ENCODE measurements around the gene PKP2.
"Not testable (repeated sequence)": the region's sequence is repeated elsewhere in the genome, so short reads cannot be mapped to it uniquely, and the experiment has no call there.

Gene PKP2

DNA sequence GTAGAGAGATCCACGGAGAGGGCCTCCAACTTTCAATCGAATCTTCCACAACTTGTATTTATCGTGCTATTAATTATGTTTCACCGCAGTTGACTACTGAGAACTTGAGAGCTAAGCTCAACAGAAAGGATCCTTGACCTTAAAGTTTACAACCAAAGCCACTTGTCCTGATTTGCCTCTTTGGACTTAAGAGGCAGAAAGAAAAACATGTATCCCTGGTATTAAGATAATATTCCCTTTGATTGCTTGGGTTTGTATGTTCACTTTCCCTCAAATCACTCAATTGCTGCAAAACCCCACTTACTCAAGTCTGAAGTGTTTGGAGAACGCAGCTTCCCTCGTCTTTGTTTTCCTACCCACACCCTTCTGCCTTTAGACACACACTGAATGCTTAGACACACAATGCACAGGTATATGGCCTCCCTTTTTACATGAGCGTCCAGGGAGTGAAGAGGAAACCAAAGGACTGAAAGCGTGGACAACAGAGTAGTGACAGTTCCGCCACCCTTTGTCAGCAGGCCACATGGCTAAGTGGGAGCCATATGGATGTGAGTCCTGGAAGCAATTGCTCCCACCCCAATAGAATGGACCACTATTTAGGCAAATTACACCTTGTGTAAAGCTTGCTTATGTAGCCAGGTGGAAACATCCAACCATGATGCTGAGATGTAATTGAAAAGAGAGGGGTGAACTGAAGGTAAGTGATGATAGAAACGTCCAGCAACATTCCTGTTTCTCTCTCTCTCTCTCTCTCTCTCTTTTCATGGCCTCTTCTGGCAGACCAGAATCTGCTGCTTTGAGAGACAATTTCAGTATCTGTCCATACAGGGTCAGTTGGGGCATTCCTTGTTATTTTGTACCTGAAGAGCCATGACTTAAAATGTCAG, 1.4 kb upstream of the PKP2 start:
- ChIA-PET POLR2A (no interaction called here), CTCF (no interaction called here)
- TF ChIP-seq, protein P1, sequence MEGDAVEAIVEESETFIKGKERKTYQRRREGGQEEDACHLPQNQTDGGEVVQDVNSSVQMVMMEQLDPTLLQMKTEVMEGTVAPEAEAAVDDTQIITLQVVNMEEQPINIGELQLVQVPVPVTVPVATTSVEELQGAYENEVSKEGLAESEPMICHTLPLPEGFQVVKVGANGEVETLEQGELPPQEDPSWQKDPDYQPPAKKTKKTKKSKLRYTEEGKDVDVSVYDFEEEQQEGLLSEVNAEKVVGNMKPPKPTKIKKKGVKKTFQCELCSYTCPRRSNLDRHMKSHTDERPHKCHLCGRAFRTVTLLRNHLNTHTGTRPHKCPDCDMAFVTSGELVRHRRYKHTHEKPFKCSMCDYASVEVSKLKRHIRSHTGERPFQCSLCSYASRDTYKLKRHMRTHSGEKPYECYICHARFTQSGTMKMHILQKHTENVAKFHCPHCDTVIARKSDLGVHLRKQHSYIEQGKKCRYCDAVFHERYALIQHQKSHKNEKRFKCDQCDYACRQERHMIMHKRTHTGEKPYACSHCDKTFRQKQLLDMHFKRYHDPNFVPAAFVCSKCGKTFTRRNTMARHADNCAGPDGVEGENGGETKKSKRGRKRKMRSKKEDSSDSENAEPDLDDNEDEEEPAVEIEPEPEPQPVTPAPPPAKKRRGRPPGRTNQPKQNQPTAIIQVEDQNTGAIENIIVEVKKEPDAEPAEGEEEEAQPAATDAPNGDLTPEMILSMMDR (IDR thresholded peaks at IDR 0.05; ENCODE audit: control extremely low read depth, extremely low read depth, low read depth, missing control alignments) = no peak
- no peak for DNase-seq (ENCODE audit: extremely low spot score)

DNA sequence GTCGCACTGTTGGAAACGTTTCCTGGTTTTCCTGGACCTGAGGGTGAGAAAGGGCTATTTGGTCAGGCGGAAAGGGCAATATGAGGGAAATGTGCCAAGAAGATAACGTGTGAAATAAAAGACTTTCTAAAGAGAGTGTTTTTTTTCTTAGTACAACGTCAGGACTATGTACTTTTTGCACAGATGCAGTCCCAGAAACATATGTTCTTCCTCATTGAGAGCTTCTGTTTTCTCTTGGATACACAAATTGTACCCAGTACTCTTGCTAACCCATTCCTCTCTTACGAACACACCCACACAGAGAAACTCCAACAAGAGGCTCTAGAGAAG, 669 bp upstream of the PKP2 start:
- no peak for DNase-seq (ENCODE audit: extremely low spot score)
- CTCF ChIA-PET = interaction anchor here (1.0 to 1.1 kb wide), 2 partner anchors 9 to 142 kb away, joined by 3 read pairs; partner anchors contain the start of gene YARS2
- TF ChIP-seq, protein P1 (IDR thresholded peaks at IDR 0.05; ENCODE audit: control extremely low read depth, extremely low read depth, low read depth, missing control alignments) = no peak
- POLR2A ChIA-PET = no interaction called here

GRCh38 chr12:32895688-32896431, 717 bp downstream of the PKP2 start:
- DNase-seq (ENCODE audit: extremely low spot score) = no peak
- POLR2A ChIA-PET = no interaction called here
- TF ChIP-seq, protein P1 (IDR thresholded peaks at IDR 0.05; ENCODE audit: control extremely low read depth, extremely low read depth, low read depth, missing control alignments) = no peak
- CTCF ChIA-PET = interaction anchor here (1.1 kb wide), 1 partner anchor 140 kb away, joined by 3 read pairs; the partner anchor contains the start of gene YARS2

- POLR2A ChIA-PET = no interaction called here
- CTCF ChIA-PET = interaction anchor here (1.5 kb wide), 1 partner anchor 139 kb away, joined by 3 read pairs; the partner anchor contains the start of gene YARS2
- no peak for DNase-seq (ENCODE audit: extremely low spot score)
- TF ChIP-seq, protein P1 (IDR thresholded peaks at IDR 0.05; ENCODE audit: control extremely low read depth, extremely low read depth, low read depth, missing control alignments) = no peak
Measured at GRCh38 chr12:32894566-32894965, 2.0 kb downstream of the PKP2 start.

- ChIA-PET POLR2A (no interaction called here), CTCF (interaction anchor here (1.0 to 1.5 kb wide), 2 partner anchors 11 to 138 kb away, joined by 3 read pairs; partner anchors contain the start of gene YARS2)
- TF ChIP-seq, protein P1 (IDR thresholded peaks at IDR 0.05; ENCODE audit: control extremely low read depth, extremely low read depth, low read depth, missing control alignments) = no peak
Measured at GRCh38 chr12:32893458-32893857, 3.1 kb downstream of the PKP2 start.

GRCh38 chr12:32893043-32893442, 3.5 kb downstream of the PKP2 start:
- DNase-seq (ENCODE audit: extremely low spot score) = no peak
- CTCF ChIA-PET = interaction anchor here (1.0 kb wide), 1 partner anchor 11 kb away, joined by 3 read pairs; no protein-coding TSS in a partner anchor
- POLR2A ChIA-PET = no interaction called here
- TF ChIP-seq, protein P1 (IDR thresholded peaks at IDR 0.05; ENCODE audit: control extremely low read depth, extremely low read depth, low read depth, missing control alignments) = no peak

More at GRCh38 chr12:32893458-32893857, 3.1 kb downstream of the PKP2 start:
- DNase-seq (ENCODE audit: extremely low spot score) = no peak

GRCh38 chr12:32892369-32892768, 4.2 kb downstream of the PKP2 start:
- not testable (repeated sequence) for DNase-seq (ENCODE audit: extremely low spot score)
- CTCF ChIA-PET = interaction anchor here (1.0 kb wide), 1 partner anchor 10 kb away, joined by 3 read pairs; no protein-coding TSS in a partner anchor

More at GRCh38 chr12:32892369-32892768, 4.2 kb downstream of the PKP2 start:
- POLR2A ChIA-PET = not testable (repeated sequence)
